Stimulated activated CD8-positive, alpha-beta memory T cell treated with anti-CD3 and anti-CD28 coated beads, Interleukin-7, amount 100 ng/mL, for 48 hours (primary cell): Measurements from ENCODE around the gene SMIM45.
"Not testable (repeated sequence)": the region's sequence is repeated elsewhere in the genome, so short reads cannot be mapped to it uniquely, and the experiment has no call there.

ENCODE experiments used
- DNase-seq, 2 donors: peaks; one replicate each; pipeline ENCODE4 v3.0.0-alpha.2; 2020; ENCODE audit warnings: low read depth in 1 of 2; ENCODE audit errors: extremely low read depth in 1 of 2

SMIM45 gene

DNA sequence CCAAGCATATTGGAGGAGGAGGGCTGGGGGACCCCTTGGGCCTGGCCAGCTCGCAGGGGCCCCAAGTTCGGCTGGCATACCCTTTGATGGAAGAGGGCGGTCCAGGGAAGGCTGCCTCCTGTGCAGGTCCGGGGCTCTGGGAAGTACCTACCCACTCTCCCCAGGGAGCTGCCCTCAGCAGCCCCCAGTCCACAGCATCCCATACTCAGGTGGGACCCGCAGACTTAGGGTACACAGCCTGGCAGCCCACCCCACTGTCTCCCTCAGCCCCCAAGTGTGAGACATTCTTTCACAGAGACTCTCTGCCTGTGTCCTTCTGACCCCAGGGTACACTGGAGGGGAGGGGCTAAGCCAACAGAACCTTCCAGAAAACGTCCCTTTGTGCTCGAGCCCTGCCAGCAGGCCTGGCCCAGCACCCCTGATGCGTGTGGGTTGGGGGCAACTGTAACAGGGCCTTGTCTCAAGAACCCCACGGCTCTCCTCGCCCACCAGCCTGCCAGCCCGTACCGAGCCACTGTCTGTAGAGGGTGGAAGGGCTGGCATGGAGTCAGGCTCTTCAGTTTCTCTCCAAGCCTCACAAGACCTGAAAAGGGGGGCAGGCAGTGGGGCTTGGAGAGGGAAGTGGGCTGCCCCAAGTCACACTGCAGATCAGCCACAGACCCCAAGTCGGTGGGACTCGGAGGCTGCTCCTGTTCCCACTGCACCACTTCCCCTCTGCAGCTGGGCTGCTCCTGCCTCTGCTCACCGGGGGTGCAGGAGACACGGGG is 18.4 kb upstream of the SMIM45 start:
- DNase-seq = no peak

DNA sequence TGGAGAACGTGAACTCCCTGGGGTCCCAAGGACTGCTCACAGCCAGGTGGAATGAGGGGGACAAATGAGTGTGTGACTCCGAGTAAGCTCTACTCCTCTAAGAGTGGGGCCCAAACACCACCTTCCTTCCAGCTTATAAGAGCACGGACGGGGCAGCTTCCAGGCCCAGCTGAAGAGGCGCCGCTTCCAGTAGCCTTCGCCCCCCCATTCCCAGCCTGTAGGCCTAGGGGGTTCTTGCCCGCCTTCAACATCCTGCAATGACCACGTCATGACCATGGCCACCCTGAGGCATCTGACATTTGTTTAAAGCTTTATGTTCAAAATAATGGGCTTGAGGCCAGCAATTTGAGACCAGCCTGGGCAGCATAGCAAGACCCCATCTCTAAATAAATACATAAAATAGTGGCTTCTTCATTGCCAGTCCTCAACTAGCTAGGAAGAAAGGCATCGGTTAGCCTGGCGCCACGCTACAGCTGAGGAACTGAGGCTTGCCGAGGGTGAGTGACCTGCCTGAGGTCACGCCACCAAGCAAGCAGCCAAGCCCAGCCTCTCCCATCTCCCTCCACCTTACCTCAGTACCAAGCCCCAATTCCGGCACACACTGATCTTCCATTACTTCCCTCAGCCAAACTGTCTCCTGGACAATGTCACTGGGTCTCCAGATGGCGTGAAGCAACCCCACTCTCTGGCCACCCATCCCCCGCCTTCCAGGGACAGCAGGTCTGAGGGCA is 17.5 kb upstream of the SMIM45 start:
- no peak for DNase-seq

DNA sequence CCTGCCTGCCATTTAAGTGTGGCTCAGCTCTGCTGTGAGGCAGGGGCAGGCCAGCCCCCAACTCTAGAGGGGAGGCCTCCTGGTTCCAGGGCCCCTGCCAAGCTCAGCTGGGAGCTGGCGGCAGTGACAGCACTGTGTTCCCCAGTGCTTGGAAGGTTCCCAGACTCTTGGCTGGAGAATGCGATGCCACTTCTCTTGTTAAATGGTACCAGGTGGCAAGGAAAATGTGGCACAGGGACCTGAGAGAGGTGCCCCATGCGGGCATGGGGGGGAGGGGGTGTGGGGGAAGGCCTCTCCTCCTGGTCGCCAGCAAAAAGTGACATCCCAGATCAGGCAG is 17.0 kb upstream of the SMIM45 start:
- DNase-seq = no peak

DNA sequence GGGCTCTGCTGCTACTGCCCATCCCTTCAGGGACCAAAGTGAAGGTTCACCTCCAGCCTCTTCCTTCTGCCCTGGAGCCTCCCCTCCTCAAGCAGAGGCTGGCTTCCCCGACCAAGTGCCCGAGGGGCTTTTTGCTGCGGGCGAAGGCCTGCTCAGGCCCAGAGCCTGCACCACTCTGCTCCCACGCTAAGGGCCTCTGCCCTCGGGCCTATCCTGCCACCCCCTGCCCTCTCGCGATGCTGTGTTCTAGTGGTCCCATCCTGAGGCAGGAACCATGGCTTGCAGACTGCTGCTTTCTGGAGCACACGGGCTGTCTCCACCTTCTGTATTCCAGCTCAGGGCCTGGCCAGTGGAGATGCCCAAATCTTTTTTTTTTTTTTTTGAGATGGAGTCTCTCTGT is 16.4 kb upstream of the SMIM45 start:
- no peak for DNase-seq

DNA sequence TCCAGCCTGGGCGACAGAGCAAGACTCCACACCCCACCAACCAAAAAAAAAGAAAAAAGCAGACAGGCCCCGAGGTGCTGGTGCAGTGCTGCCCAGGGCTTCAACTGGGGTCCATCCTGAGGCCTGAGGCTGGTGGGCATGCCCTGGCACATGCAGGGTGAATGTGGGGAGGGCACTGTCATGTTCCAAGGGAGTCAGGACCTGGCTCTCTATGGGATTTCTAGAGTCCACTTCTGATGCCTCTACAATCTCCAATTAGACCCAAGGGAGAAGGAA is 15.1 kb upstream of the SMIM45 start:
- DNase-seq = no peak

DNA sequence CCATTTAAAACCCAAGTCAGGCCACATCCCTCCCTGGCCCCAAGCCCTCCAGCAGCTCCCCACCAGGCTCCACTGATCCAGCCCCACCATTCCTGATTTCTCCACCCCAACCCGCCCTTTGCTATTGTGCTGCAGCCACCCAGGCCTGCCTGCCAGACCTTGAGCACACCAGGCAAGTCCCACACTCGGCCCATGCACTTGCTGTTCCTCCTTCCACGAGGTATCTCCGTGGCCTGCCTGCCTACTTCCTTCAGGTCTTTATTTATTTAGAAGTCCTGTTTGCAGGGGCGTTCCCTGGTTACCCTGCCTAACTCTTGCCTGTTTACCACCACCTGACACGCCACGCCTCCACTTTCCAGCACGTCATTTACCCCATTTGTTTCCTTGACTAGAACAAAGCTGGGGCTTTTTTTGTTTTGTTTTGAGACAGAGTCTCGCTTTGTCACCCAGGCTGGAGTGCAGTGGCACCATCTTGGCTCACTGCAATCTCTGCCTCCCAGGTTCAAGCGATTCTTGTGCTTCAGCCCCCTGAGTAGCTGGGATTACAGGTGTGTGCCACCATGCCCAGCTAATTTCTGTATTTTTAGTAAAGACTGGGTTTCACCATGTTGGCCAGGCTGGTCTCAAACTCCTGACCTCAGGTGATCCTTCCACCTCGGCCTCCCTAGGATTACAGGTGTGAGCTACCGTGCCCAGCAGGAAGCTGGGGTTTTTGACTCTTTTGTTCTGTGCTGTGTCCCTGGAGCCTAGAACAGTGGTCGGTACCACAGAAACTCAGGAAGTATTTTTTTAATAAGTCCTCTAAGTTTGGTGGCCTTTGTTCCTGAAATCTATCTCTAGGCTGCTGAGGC is 11.7 kb upstream of the SMIM45 start:
- DNase-seq = peak; percentile 72 to 97

DNA sequence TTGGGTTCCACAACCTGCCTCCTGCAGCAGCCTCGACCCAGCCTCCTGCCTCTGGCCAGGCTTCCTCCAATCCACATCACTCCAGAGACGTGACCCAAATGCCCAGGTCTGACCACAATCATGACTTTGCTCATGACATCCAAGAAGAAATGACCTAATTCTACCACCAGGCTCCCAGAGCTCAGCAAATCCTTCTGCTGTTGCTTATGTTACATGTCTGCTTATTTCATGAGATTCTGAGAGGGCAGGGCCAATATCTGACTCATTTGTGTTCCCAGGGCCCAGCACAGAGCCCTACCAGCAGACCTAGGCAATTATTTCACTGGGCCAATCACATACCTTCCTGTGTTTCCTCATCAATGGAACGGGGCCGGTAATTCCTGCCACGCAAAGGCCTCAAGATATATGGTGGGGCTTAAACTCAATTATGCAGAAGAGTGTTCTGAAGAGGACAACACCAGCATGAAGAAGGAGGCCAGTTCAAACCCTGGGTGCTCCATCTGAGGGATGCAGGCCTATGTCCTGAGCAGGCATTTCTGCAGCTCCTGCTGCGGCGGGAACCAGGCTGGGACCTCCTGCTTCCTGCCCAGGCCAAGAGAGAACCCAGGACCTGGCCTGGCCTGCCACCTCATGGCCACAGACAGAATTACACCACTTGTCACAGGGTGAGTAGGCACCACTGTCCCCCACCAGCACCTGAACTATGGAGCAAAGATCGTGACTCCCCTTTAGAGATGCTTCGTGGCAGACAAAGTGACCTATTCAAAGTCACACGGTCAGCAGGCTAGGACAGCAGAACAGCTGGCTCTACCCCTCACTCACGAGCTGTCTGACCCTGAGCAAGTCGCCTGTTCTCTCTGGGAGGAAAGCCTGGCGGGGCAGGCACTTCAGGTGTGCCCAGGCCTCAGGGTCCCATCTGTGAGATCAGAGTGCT is 10.9 kb upstream of the SMIM45 start:
- DNase-seq = peak; percentile 61 to 70

DNA sequence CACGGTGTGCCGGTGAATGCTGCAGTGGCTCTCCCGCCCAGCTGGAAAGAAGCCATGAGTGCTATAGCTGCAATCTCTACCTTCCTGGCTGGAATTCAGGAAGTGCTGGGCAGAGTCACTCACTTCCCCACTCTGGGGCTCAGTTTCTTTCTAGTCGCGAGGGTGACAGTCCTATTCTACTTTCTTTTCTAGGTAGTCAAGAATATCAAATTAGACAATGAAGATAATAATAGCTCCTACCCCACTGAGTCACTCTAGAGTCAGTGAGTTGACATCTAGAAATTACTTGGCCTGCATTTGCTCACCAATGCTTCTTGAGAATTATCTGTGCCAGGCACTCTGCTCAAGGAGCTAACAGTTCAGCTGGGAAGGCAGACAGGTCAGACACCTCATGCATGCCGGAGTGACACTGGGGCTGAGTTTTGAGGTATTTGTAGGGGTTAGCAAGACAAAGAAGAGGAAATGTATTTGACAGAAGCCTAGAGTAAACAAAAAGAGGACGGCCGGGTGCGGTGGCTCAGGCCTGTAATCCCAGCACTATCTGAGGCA is 8.2 kb upstream of the SMIM45 start:
- DNase-seq = no peak

DNA sequence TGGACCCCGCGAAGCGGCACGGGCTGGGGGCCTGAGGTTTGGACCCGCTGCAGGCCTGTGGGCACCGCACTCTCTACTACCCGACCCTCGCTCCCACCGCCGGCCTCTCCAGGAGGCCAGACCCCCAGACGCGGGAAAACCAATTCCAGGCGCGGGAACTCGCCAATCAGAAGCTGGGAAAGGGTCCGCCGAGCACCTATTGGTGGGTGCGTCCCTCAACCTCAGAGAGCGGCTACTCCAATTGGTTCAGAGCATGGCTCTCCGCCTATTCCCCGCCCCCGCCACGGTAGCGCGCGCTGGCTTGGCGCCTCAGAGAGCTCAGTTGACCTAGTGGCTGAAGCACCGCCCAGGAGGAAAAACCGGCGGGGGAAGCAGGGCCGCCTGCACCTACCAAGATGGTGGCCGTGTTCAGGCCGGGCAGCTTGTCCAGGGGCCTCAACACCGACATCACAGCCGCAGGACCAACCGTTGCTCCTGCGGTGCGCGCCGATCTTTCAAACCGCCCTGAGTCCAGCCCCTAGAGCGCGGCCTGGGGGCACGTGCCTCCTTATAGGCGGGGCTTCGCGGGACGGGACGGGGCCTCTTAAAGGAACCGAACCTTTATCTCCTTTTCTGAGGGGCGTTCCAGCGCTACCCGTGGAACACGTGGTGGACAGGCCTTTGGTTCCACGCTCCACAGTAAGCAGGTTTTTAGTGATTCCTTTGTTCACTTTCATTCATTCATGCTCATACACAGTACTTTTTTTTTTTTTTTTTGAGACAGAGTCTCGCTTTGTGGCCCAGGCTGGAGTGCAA is 5.1 kb upstream of the SMIM45 start, which contains the start of gene CENPM:
CENPM (minus strand) TSS at position 524 of the 795 bp plus-strand sequence; CDS start at position 448, 76 bp downstream.
- peak; percentile 88 to 96 for DNase-seq

DNA sequence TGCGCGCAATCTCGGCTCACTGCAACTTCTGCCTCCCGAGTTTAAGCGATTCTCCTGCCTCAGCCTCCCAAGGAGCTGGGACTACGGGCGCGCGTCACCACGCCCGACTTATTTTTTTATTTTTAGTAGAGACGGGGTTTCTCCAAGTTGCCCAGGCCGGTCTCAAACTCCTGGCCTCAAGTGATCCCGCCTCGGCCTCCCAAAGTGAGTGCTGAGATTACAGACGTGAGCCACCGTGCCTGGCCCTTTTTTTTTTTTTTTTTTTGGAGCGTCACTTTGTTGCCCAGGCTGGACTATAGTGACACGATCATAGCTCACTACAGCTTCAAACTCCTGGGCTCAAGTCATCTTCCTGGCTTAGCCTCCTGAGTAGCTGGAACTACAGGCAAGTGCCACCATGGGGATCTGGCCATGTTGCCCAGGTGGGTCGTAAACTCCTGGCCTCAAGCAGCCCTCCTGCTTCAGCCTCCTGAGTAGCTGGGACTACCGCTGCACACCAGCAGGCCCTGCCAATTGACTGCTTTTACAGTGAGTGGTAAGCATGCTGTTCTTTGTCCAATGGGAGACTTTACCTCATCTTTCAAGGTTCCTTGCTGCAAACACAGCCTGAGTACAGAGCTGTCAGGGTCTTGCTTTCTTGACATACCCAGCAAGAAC is 4.4 kb upstream of the SMIM45 start:
- DNase-seq = no peak

DNA sequence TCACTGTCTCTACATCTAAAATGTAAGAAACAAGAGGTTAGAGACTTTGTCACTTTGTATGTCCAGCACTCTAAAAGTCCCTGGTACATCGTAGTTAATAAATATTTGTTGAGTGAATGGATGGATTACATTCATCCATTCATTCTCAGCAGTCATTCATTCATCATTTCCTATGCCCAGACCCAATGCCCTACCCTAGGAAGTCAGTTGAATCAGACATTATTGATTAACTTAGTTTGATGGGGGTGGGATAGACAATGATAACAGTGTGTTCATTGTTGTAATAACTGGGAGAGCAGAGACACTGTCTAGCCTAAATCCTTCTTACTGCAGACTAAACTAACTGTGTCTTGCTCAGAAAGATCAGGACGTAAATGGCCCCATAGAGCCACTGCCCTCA is 3.8 kb upstream of the SMIM45 start:
- DNase-seq = no peak

DNA sequence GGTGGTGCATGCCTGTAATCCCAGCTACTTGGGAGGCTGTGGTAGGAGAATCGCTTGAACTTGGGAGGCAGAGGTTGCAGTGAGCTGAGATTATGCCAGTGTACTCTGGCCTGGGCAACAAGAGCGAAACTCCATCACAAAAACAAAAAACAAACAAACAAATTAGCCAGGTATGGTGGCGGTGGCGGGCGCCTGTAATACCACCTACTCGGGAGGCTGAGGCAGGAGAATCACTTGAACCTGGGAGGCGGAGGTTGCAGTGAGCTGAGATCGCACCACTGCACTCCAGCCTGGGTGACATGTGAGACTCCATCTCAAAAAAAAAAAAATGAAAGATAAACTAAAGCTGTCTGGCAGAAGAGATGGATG is 3.0 kb upstream of the SMIM45 start:
- DNase-seq = not testable (repeated sequence)

DNA sequence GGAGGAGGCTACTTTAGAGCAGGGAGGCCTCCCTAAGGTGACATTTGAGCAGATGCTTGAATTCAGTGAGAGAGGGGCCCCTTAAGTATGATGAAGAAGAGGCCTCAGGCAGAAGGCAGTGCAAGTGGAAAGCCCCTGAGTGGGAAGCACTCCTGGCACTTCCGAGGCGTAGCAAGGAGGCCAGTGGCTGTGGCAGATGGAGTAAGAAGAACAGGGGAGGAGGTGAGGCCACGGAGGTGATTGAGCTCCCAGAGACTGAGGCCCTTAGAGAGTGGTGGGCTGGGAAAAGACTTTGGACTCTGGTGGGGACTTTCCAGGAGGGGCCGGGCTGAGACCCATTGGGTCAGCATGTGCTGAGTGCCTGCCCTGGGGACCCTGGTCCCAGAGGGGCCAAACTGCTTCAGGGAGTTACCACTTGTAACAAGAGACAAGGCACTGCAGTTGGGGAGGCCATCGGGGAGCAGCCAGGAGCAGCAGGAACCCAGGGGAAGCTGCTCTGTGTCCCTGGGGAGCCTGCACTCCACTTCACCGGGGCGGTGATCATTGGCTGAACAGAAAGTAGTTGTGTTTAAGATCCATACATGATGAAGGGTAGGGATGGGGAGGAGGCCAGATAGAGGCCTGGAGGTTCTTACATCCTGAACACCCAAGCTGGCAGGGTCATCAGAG is 2.5 kb upstream of the SMIM45 start:
- DNase-seq = no peak

DNA sequence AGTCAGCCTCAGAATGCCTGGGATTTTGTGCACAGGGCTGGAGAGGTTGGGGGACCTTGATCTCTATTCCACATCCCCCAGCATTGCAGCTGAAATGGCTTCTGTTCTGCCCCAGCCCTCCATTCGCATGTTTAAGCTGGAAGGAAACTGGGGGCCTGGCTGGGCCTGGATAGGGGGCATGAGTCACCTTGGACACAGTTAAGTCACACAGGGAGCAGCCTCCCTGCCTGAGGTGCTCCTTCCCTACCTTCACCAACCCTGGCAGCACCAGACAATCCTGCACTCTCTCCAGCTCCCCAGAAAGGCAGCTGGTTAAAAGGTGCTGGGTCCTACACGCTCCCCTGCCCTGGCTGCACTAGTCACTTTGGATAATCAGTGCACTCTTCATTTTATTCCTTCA is 763 bp downstream of the SMIM45 start:
- DNase-seq = no peak

DNA sequence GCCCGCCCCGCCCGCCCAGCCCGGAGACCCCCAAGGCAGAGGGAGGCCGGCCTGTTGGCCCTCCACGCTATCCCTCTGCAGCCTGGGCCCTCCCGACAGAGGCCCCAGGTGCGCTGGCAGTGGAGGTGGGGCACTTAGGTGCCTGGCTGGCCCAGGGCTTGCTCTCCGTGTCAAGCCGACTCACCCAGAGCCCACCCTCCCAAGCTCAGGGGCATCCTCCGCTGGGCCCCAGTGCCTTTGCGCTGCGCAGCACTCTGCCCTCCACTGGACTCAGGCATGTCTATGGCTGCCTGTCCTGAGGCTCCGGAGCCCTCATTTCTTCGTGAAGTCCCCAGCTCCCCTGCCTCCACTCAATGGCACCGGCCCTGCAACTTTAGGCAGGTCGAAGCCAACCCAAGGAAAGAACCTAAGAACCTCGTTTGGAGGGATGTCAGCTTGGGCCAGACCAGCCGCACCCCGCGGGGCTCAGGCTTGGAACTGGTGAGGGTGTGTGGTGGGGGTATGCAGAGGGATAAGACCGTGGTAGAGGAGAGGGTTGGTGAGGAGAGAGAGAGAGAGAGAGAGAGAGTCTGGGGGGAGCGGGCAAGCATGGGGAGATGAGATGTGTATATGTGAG is 6.1 kb downstream of the SMIM45 start:
- no peak for DNase-seq

DNA sequence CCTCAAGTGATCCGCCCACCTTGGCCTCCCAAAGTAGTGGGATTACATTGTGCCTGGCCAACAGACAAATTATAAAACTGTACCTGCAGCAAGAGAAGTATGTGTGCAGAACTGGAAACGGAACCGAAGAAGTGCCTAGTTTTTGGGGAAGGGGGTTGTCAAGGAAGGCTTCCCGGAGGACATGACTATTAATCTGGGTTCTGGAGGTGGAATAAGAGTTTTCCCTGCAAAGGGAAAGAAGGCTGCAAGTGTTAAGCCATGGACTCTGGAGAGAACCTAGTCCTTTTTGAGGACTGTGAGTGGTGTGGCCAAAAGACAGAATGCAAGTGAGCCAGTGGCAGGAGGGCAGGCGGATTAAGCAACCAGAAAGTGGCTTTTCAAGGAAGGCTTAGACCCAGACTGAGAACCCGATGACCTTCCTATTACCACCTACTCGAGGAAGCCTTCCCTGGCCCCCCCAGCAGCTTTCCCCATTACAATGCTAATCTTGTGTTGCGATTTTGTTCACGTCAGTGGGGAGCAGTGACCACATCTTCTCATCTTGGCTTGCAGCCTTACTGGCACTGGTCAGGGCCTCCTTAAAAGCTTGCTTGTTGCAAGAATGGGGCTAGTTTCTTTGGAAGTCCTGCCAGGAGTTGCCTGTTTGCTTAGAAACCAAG is 11.6 kb downstream of the SMIM45 start:
- no peak for DNase-seq

DNA sequence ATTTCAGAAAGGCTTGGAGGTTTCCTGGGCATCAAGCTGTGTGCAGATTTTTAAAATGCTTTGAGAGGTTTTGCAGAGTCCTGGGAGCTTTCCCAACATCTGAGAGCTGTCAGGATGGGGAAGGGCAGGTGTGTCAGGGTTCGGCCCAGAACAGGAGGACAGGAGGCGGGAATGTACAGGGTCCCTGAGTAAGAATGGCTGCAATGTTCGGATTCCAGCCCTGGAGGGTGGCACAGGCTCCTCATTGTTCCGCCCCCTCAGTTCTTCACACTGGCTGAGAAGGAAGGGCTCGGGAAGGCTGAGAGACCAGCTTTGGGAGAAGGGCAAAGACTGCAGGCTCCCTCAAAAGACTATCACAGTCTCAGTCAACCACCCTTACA is 12.2 kb downstream of the SMIM45 start:
- DNase-seq = no peak

DNA sequence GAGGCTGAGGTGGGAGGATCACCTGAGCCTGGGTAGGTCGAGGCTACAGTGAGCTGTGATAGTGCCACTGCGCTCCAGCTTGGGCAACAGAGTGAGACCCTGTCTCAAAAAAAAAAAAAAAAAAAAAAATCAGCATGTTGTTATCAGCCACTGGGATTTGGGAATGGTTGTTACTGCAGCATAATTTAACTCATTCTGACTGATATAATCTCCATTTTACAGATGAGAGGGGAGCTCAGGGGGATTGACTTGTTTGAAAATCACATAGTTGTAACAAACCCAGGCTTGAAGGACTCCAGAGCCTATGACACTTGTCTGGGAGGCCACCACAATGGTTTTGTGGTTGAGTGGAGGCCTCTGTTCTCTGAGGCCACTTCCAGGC is 14.3 kb downstream of the SMIM45 start:
- DNase-seq = no peak
